Hepatocyte (in vitro differentiated cells): ENCODE data around the gene OR1J2.

ENCODE experiments used
- EZH2phosphoT487 ChIP-seq: fragments of 200-600 bp; sonication (generic); IDR thresholded peaks from one replicate; pipeline ENCODE4 v1.6.1; 2018; ENCODE audit warnings: antibody characterized with exemption, mild to moderate bottlenecking, low read depth, moderate library complexity; ENCODE audit not compliant: unreplicated experiment, severe bottlenecking
- TF ChIP-seq, protein P1 (sequence below): fragments of 200-600 bp; sonication (generic); IDR thresholded peaks from 2 replicates; pipeline ENCODE4 v1.5.1; 2016; ENCODE audit warnings: antibody characterized with exemption, mild to moderate bottlenecking; ENCODE audit not compliant: poor library complexity

DNA sequence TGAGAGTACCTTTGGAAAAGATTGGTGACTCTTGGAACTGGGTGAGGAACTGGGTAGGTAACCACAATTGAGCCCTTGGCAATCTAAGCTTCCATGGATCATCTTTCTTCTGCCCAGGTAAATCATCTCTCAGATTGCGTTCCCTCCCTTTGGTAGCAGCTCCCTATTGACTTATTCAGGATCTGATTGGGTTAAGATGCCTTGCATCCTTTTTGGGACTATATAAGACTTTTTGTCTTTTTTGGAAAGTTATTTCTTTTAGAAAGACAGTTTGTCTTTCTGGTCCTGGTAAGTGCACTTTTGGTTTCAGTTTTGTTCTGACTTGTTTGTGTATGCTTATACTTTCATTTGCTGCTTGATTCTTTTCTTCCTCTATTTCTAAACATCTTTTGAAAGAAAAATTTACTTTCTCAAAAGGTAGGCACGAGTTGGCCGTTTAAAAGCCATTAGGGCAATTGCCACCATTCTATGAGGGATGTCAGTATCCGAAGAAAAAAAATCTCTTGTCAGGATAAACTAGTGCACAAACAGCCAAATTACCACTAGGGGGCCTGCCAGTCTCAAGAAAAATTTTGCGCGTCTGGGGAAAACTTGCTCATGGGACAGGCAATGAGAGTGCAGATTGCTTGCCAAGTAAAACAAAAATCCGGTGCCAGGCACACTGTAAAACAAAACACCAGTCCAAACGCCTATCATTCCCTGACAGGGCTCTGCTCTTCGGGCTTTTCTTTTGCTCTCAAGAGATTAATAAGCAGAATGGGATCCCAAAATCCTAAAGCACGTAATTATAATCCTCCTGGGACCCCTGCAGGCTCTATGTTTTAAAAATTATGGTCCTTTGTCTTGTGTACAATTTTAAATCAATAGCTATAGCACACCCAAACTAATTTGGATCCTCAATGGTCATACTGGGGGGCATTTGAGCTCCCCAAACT is 45.7 kb upstream of the OR1J2 start:
- TF ChIP-seq, protein P1, sequence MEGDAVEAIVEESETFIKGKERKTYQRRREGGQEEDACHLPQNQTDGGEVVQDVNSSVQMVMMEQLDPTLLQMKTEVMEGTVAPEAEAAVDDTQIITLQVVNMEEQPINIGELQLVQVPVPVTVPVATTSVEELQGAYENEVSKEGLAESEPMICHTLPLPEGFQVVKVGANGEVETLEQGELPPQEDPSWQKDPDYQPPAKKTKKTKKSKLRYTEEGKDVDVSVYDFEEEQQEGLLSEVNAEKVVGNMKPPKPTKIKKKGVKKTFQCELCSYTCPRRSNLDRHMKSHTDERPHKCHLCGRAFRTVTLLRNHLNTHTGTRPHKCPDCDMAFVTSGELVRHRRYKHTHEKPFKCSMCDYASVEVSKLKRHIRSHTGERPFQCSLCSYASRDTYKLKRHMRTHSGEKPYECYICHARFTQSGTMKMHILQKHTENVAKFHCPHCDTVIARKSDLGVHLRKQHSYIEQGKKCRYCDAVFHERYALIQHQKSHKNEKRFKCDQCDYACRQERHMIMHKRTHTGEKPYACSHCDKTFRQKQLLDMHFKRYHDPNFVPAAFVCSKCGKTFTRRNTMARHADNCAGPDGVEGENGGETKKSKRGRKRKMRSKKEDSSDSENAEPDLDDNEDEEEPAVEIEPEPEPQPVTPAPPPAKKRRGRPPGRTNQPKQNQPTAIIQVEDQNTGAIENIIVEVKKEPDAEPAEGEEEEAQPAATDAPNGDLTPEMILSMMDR, result peak; percentile 81
- no peak for TF ChIP-seq EZH2phosphoT487
